ENCODE results near the gene OSR1. TPM values are rescaled to one million over a fixed set of nuclear protein-coding genes. Genes with fewer than 3 reads are reported as not detected.

Gene OSR1
- total RNA-seq, 1 donor from 2014 or later, result not detected

- H3K79me2 ChIP-seq (ENCODE audit: low read depth), result no peaks in the 10 kb centered on the region
- Mint-ChIP-seq H3K4me1 (no peaks in the 10 kb centered on the region), H3K4me3 (no peak overlapping the region), H3K27ac (no peak overlapping the region), H3K9me3 (peaks cover 2% of the 10 kb centered on the region), H3K27me3 (ENCODE audit: insufficient read depth, low read depth) (peaks cover 6% of the 10 kb centered on the region), H3K36me3 (no peaks in the 10 kb centered on the region)
- H2AFZ ChIP-seq (replicated peaks), result no peak overlapping the region
- no peaks in the 10 kb centered on the region for H3F3A ChIP-seq (ENCODE audit: low read depth)
- TF ChIP-seq CTCF (IDR thresholded peaks at IDR 0.05) (no peak), EZH2phosphoT487 (IDR thresholded peaks at IDR 0.05) (no peak), EZH2 (IDR thresholded peaks at IDR 0.05) (no peak)
- no peak overlapping the region for H3K27ac ChIP-seq
- H3K4me2 ChIP-seq, result no peak overlapping the region
- H4K20me1 ChIP-seq (ENCODE audit: low read depth), result no peaks in the 10 kb centered on the region
- H3K9ac ChIP-seq, result no peak overlapping the region
- H3K4me3 ChIP-seq, result no peak overlapping the region
- no peak for DNase-seq (ENCODE audit: low spot score)
- H3K36me3 ChIP-seq, result no peaks in the 10 kb centered on the region
- H3K27me3 ChIP-seq, result no peaks in the 10 kb centered on the region
- no peaks in the 10 kb centered on the region for H3K4me1 ChIP-seq
- H3K9me3 ChIP-seq (ENCODE audit: low read depth), result no peaks in the 10 kb centered on the region
Observed at GRCh38 chr2:19319698-19320097, 38.7 kb downstream of the OSR1 start.

- Histone ChIP-seq H3K9me3 (ENCODE audit: low read depth) (no peaks in the 10 kb centered on the region), H3K9ac (no peak overlapping the region), H3K27ac (no peak overlapping the region), H3K27me3 (no peaks in the 10 kb centered on the region), H4K20me1 (ENCODE audit: low read depth) (no peaks in the 10 kb centered on the region), H3K4me2 (no peak overlapping the region), H3F3A (ENCODE audit: low read depth) (no peaks in the 10 kb centered on the region), H3K4me1 (no peaks in the 10 kb centered on the region), H3K36me3 (no peaks in the 10 kb centered on the region), H3K4me3 (no peak overlapping the region), H2AFZ (replicated peaks) (no peak overlapping the region), H3K79me2 (ENCODE audit: low read depth) (no peaks in the 10 kb centered on the region)
- Mint-ChIP-seq H3K27ac (no peak overlapping the region), H3K36me3 (no peaks in the 10 kb centered on the region), H3K4me1 (no peaks in the 10 kb centered on the region), H3K4me3 (no peak overlapping the region), H3K27me3 (ENCODE audit: insufficient read depth, low read depth) (peaks cover 2% of the 10 kb centered on the region), H3K9me3 (no peaks in the 10 kb centered on the region)
- no peak for DNase-seq (ENCODE audit: low spot score)
- TF ChIP-seq CTCF (IDR thresholded peaks at IDR 0.05), result no peak
- no peak for TF ChIP-seq EZH2phosphoT487 (IDR thresholded peaks at IDR 0.05)
- TF ChIP-seq EZH2 (IDR thresholded peaks at IDR 0.05), result no peak
Observed at GRCh38 chr2:19319064-19319463, 39.4 kb downstream of the OSR1 start.

GRCh38 chr2:19313553-19313952, 44.9 kb downstream of the OSR1 start:
- H4K20me1 ChIP-seq (ENCODE audit: low read depth), result no peaks in the 10 kb centered on the region
- no peaks in the 10 kb centered on the region for H3K79me2 ChIP-seq (ENCODE audit: low read depth)
- H3K4me2 ChIP-seq, result no peak overlapping the region
- H3K36me3 Mint-ChIP-seq, result no peaks in the 10 kb centered on the region
- H2AFZ ChIP-seq (replicated peaks), result no peak overlapping the region
- H3K27ac ChIP-seq, result no peak overlapping the region
- no peaks in the 10 kb centered on the region for H3K9me3 ChIP-seq (ENCODE audit: low read depth)
- no peaks in the 10 kb centered on the region for H3K27me3 ChIP-seq
- no peaks in the 10 kb centered on the region for H3F3A ChIP-seq (ENCODE audit: low read depth)
- no peaks in the 10 kb centered on the region for H3K36me3 ChIP-seq
- peaks cover 3% of the 10 kb centered on the region for H3K9me3 Mint-ChIP-seq
- H3K4me1 Mint-ChIP-seq, result no peaks in the 10 kb centered on the region
- H3K4me3 Mint-ChIP-seq, result no peak overlapping the region
- H3K9ac ChIP-seq, result no peak overlapping the region
- DNase-seq (ENCODE audit: low spot score), result no peak
- H3K4me3 ChIP-seq, result no peak overlapping the region
- H3K27me3 Mint-ChIP-seq (ENCODE audit: insufficient read depth, low read depth), result no peaks in the 10 kb centered on the region
- no peak overlapping the region for H3K27ac Mint-ChIP-seq
- no peak for TF ChIP-seq EZH2 (IDR thresholded peaks at IDR 0.05)
- TF ChIP-seq EZH2phosphoT487 (IDR thresholded peaks at IDR 0.05), result no peak
- no peak for TF ChIP-seq CTCF (IDR thresholded peaks at IDR 0.05)
- H3K4me1 ChIP-seq, result no peaks in the 10 kb centered on the region

Data from neural progenitor cell (in vitro differentiated cells).